ENCODE measurements around the gene GIMAP6. TPM values are rescaled to one million over a fixed set of nuclear protein-coding genes. Genes with fewer than 3 reads are reported as not detected.

Gene GIMAP6
- total and polyA plus RNA-seq, 12 donors = 9.9 to 50.6 (median 23.9) TPM

DNA sequence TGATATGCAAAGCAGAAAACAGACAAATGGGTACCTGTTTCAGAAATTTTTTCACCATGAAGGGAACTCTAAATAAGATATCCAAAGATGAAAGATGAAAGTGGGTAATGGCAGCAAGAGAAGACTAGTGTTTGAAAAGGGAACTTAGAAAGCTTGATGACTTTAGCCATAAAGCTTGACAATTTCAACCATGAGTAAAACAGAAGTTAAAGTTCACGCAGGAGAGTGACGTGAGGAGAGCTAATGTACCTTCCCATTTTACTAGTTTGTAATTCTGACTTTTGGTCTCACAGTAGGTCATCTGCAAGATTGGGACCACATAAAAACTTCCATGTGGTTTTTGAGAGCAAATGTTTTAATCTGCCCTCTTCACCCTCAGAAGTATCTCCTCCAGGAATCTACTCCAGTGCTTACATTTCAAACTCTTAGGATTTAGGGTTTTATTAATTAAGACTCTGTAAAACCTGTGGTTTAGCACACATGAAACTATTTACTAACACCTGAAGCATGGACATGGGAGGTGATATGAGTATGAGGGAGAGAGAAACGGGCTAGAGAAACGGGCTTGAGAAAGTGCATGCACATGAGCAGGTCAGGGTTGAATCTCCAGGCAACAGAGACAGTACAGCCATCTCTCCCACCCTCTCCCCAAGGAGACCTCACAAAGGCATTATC lies 28.9 kb upstream of the GIMAP6 start:
- 73 to 89% (median 84%) methylated on average over 4 of the region's 4 CpGs for WGBS, 4 donors
- Histone ChIP-seq H3K9me3 (replicated peaks in 1 of 3) (no peaks in the 10 kb centered on the region), H3K27ac (no peak overlapping the region), H3K4me1 (replicated peaks in 1 of 2) (no peaks in the 10 kb centered on the region), H3K4me3 (no peak overlapping the region), H3K27me3 (no peaks in the 10 kb centered on the region), H3K36me3 (replicated peaks in 1 of 2) (no peaks in the 10 kb centered on the region)
- intact Hi-C loops (cut with DNase I) = no loop called here
- DNase-seq = no peak
- TF ChIP-seq, protein P1, sequence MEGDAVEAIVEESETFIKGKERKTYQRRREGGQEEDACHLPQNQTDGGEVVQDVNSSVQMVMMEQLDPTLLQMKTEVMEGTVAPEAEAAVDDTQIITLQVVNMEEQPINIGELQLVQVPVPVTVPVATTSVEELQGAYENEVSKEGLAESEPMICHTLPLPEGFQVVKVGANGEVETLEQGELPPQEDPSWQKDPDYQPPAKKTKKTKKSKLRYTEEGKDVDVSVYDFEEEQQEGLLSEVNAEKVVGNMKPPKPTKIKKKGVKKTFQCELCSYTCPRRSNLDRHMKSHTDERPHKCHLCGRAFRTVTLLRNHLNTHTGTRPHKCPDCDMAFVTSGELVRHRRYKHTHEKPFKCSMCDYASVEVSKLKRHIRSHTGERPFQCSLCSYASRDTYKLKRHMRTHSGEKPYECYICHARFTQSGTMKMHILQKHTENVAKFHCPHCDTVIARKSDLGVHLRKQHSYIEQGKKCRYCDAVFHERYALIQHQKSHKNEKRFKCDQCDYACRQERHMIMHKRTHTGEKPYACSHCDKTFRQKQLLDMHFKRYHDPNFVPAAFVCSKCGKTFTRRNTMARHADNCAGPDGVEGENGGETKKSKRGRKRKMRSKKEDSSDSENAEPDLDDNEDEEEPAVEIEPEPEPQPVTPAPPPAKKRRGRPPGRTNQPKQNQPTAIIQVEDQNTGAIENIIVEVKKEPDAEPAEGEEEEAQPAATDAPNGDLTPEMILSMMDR (IDR thresholded peaks at IDR 0.05) = no peak
- no peak for TF ChIP-seq POLR2A (IDR thresholded peaks at IDR 0.05)

DNA sequence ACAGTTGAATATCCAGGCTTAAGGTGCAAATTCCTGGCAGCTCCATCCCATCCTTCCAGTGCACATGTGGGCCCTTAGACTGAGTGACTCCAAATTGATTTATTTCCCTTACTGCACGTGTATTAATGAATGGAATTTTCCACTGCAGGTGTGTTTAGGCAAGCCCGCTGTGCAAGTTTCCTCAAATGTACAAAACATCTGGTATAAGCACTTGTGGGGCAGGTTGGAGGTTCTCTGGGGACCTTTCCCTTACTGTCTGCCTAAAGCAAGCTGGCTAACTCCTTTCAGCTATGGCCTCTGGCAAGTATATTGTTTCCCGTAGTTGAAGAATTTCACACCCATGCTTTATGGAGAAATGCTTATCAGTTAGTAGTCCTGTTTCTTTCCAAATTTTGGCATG lies 25.3 kb upstream of the GIMAP6 start:
- Histone ChIP-seq H3K4me3 (no peak overlapping the region), H3K9me3 (replicated peaks in 1 of 3) (no peaks in the 10 kb centered on the region), H3K27me3 (no peaks in the 10 kb centered on the region), H3K27ac (no peak overlapping the region), H3K4me1 (replicated peaks in 1 of 2) (no peaks in the 10 kb centered on the region), H3K36me3 (replicated peaks in 1 of 2) (no peaks in the 10 kb centered on the region)
- 48 to 92% (median 74%) methylated on average over 3 of the region's 3 CpGs for WGBS, 4 donors
- TF ChIP-seq POLR2A (IDR thresholded peaks at IDR 0.05) = no peak
- TF ChIP-seq, protein P1 (IDR thresholded peaks at IDR 0.05) = no peak
- DNase-seq = no peak
- intact Hi-C loops (cut with DNase I) = no loop called here

DNA sequence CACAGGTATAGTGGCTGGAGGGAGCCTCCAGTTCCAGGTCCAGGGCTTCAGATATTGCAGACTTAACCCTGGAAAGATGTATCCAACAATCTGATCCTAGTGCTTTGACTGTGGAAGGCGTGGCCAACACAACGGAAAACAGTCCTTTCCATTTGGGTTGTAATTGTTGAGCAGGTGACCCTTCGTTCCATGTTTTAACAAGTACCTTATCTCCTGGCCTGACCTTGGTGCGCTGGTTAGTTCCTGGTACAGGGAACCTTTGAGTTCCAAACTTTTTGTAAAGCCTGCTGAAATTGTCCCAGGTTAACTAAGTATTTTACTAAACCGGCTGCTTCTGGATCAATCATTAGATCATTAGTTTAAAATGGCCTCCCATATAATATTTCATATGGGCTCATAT lies 23.9 kb upstream of the GIMAP6 start:
- Histone ChIP-seq H3K4me1 (replicated peaks in 1 of 2) (no peaks in the 10 kb centered on the region), H3K9me3 (replicated peaks in 1 of 3) (no peaks in the 10 kb centered on the region), H3K27ac (no peak overlapping the region), H3K27me3 (no peaks in the 10 kb centered on the region), H3K4me3 (no peak overlapping the region), H3K36me3 (replicated peaks in 1 of 2) (no peaks in the 10 kb centered on the region)
- no peak for DNase-seq
- TF ChIP-seq, protein P1 (IDR thresholded peaks at IDR 0.05) = no peak
- TF ChIP-seq POLR2A (IDR thresholded peaks at IDR 0.05) = no peak
- intact Hi-C loops (cut with DNase I) = no loop called here
- WGBS, 4 donors = 68 to 76% (median 71%) methylated on average over 5 of the region's 5 CpGs

DNA sequence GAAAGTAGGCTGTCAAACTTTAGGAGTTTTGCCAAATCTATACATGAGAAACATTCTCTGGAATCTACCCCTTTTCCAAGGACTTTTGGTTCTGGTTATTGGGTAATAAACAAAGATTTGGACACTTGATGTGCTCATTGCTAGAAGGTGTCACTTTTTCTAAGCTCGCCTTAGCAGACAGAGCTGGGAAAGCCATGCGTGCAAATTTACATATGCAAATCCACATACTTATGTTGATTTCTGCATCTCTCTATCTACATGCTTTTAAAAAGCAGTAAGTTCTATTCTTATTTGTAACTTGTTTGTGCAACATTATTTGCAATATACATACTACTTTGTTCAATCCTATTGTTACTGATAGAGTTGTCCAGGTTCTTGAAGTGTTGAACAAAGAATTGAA lies 22.5 kb upstream of the GIMAP6 start:
- DNase-seq = no peak
- Histone ChIP-seq H3K9me3 (replicated peaks in 1 of 3) (no peaks in the 10 kb centered on the region), H3K36me3 (replicated peaks in 1 of 2) (no peaks in the 10 kb centered on the region), H3K4me1 (replicated peaks in 1 of 2) (no peaks in the 10 kb centered on the region), H3K27me3 (no peaks in the 10 kb centered on the region), H3K27ac (no peak overlapping the region), H3K4me3 (no peak overlapping the region)
- WGBS, 4 donors = 63 to 84% (median 73%) methylated on average over 2 of the region's 2 CpGs
- TF ChIP-seq, protein P1 (IDR thresholded peaks at IDR 0.05) = no peak
- TF ChIP-seq POLR2A (IDR thresholded peaks at IDR 0.05) = no peak
- intact Hi-C loops (cut with DNase I) = no loop called here
